Measurements from ENCODE around the gene DAZL. TPM values are rescaled to one million over a fixed set of nuclear protein-coding genes. Genes with fewer than 3 reads are reported as not detected.

Gene DAZL
- total RNA-seq (2021; ENCODE audit: unreplicated experiment) (not detected), Bru-seq, nascent RNA (not detected), BruChase-seq, experiment 1, labeled RNA remaining after a 2-hour chase (not detected), BruChase-seq, experiment 2, labeled RNA remaining after a 6-hour chase (not detected)
- not detected for polyA plus RNA-seq (2012; ENCODE audit: insufficient read length)
- long read RNA-seq, result 0 reads

- TF ChIP-seq POLR2AphosphoS5 (IDR thresholded peaks at IDR 0.05; ENCODE audit: low read depth, low read length) (no peak), CTCF (IDR thresholded peaks at IDR 0.05) (no peak), SIN3A (IDR thresholded peaks at IDR 0.05; ENCODE audit: borderline replicate concordance, insufficient read depth, low read depth, low read length) (no peak), TCF7L2 (IDR thresholded peaks at IDR 0.05; ENCODE audit: low read depth, low read length) (no peak)
- TF ChIP-seq, protein P1, sequence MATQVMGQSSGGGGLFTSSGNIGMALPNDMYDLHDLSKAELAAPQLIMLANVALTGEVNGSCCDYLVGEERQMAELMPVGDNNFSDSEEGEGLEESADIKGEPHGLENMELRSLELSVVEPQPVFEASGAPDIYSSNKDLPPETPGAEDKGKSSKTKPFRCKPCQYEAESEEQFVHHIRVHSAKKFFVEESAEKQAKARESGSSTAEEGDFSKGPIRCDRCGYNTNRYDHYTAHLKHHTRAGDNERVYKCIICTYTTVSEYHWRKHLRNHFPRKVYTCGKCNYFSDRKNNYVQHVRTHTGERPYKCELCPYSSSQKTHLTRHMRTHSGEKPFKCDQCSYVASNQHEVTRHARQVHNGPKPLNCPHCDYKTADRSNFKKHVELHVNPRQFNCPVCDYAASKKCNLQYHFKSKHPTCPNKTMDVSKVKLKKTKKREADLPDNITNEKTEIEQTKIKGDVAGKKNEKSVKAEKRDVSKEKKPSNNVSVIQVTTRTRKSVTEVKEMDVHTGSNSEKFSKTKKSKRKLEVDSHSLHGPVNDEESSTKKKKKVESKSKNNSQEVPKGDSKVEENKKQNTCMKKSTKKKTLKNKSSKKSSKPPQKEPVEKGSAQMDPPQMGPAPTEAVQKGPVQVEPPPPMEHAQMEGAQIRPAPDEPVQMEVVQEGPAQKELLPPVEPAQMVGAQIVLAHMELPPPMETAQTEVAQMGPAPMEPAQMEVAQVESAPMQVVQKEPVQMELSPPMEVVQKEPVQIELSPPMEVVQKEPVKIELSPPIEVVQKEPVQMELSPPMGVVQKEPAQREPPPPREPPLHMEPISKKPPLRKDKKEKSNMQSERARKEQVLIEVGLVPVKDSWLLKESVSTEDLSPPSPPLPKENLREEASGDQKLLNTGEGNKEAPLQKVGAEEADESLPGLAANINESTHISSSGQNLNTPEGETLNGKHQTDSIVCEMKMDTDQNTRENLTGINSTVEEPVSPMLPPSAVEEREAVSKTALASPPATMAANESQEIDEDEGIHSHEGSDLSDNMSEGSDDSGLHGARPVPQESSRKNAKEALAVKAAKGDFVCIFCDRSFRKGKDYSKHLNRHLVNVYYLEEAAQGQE (IDR thresholded peaks at IDR 0.05; ENCODE audit: insufficient read depth in 1 of 2, low read depth in 2 of 2, low read length in 1 of 2), result no peak
- DNase-seq (ENCODE audit: low read depth, low spot score), result no peak
- H3K4me3 ChIP-seq (ENCODE audit: low read depth in 2 of 2, low read length in 2 of 2), result no peak within 1 kb of the TSS
- H3K27me3 ChIP-seq (ENCODE audit: control insufficient read depth, insufficient read depth, low read length), result no peaks in the 10 kb centered on the region
- no peaks in the 10 kb centered on the region for H3K9me3 ChIP-seq (ENCODE audit: control insufficient read depth, insufficient read depth, low read depth, low read length)
- no peaks in the 10 kb centered on the region for H3K4me1 ChIP-seq (ENCODE audit: control insufficient read depth, insufficient read depth, low read length)
- ChIA-PET CTCF (no interaction called here), POLR2A (no interaction called here)
- intact Hi-C loops (cut with micrococcal nuclease; ENCODE audit: unreplicated experiment) (loop anchor here (5.0 to 10.0 kb wide), 3 partner anchors 280 to 807 kb away; partner anchors contain the start of gene PLCL2), in situ Hi-C loops (cut with HindIII; ENCODE audit: low pct_unique_long_range_greater_than_20kb, low sequenced_read_pairs) (no loop called here)
- ATAC-seq, result no peak
- no TSS peak for BruUV-seq (replicated peaks)
- H3K27ac ChIP-seq (ENCODE audit: low read length), result no peak within 1 kb of the TSS
- no peaks in the 10 kb centered on the region for H3K36me3 ChIP-seq (ENCODE audit: control insufficient read depth, insufficient read depth, low read length)
Observed at GRCh38 chr3:16604887-16605602, at the start of gene DAZL. TSS of gene DAZL (minus strand) at chr3:16605423. CDS start at chr3:16605205, 218 bp downstream.

DNA sequence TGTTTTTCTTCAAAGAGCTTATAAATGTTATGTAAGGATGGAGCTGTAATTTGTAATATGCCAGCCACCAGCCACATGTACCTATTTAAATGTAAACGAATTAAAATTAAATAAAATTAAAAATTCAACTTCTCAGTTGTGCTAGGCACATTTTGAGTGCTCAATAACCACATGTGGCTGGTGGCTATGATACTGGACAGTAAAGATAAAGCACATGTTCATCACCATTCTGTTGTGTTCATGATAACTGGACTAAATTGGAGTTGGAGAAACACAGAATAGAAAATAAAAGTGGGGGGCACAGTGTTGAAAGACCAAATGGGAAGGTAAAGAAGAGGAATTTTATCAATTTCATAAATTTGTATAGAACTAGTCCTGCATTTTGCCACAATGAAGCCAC is 49.8 kb upstream of the DAZL start:
- in situ Hi-C loops (cut with HindIII; ENCODE audit: low pct_unique_long_range_greater_than_20kb, low sequenced_read_pairs), result no loop called here
- intact Hi-C loops (cut with micrococcal nuclease; ENCODE audit: unreplicated experiment), result no loop called here
- CTCF ChIA-PET, result no interaction called here

More for the DNA sequence above, 49.8 kb upstream of the DAZL start:
- no peaks in the 10 kb centered on the region for H3K4me1 ChIP-seq (ENCODE audit: control insufficient read depth, insufficient read depth, low read length)
- no peaks in the 10 kb centered on the region for H3K36me3 ChIP-seq (ENCODE audit: control insufficient read depth, insufficient read depth, low read length)
- no peaks in the 10 kb centered on the region for H3K27me3 ChIP-seq (ENCODE audit: control insufficient read depth, insufficient read depth, low read length)
- no peak overlapping the region for H3K4me3 ChIP-seq (ENCODE audit: low read depth in 2 of 2, low read length in 2 of 2)
- TF ChIP-seq CTCF (IDR thresholded peaks at IDR 0.05), result no peak
- TF ChIP-seq POLR2AphosphoS5 (IDR thresholded peaks at IDR 0.05; ENCODE audit: low read depth, low read length), result no peak
- TF ChIP-seq TCF7L2 (IDR thresholded peaks at IDR 0.05; ENCODE audit: low read depth, low read length), result no peak
- TF ChIP-seq, protein P1 (IDR thresholded peaks at IDR 0.05; ENCODE audit: insufficient read depth in 1 of 2, low read depth in 2 of 2, low read length in 1 of 2), result no peak
- no peak for TF ChIP-seq SIN3A (IDR thresholded peaks at IDR 0.05; ENCODE audit: borderline replicate concordance, insufficient read depth, low read depth, low read length)
- POLR2A ChIA-PET, result no interaction called here
- H3K9me3 ChIP-seq (ENCODE audit: control insufficient read depth, insufficient read depth, low read depth, low read length), result no peaks in the 10 kb centered on the region
- ATAC-seq, result no peak
- no peak overlapping the region for H3K27ac ChIP-seq (ENCODE audit: low read length)
- DNase-seq (ENCODE audit: low read depth, low spot score), result no peak
- no TSS peak for BruUV-seq (replicated peaks)

Measured in Panc1 (cell line).